A549 (cell line): ENCODE results near the gene KLF9. TPM values are rescaled to one million over a fixed set of nuclear protein-coding genes. Genes with fewer than 3 reads are reported as not detected.

Source experiments
- ATAC-seq, 2 experiments: fragments of 200-7000 bp in 1 of 2; fragments of >200 bp in 1 of 2; cut with Nextera tagmentation in 1 of 2; cut with Tn5 transposase in 1 of 2; 3 replicates each; pipeline versions ENCODE4 v1.8.0 to v1.9.1; 2018 to 2020; ENCODE audit warnings: mild to moderate bottlenecking in 1 of 2, moderate library complexity in 1 of 2
- CTCF ChIA-PET: fragments of 300-600 bp; sonication (Branson Sonifier 250); formaldehyde crosslinking; extraction: SDS; loops from one replicate; lab custom pipeline; 2021; ENCODE audit warnings: antibody characterized with exemption, inconsistent platforms; lab: Yijun Ruan, JAX
- POLR2A ChIA-PET: fragments of 350-600 bp; formaldehyde crosslinking; extraction: SDS; loops from one replicate; lab custom pipeline; 2021; ENCODE audit warnings: antibody characterized with exemption, inconsistent platforms; lab: Yijun Ruan, JAX
- DNase-seq, 2 experiments: peaks; one replicate each; pipeline versions ENCODE4 v3.0.0 to v3.0.0-alpha.2; 2011 to 2016; ENCODE audit warnings: low read depth in 1 of 2, low spot score in 1 of 2
- FAIRE-seq: peaks from 2 replicates; lab custom pipeline; 2011; peaks lifted over from hg19 to GRCh38; lab: Jason Lieb, UNC
- H3K27ac ChIP-seq, 2 experiments: fragments of >200 bp; sonication (Bioruptor Twin); formaldehyde crosslinking; 3 replicates each; pipeline ENCODE4 v1.5.1; 2016 to 2017
- H3K4me1 ChIP-seq: fragments of >200 bp; sonication (Bioruptor Twin); formaldehyde crosslinking; 3 replicates; pipeline ENCODE4 v1.6.1; 2016
- H3K4me2 ChIP-seq: fragments of >200 bp; sonication (Bioruptor Twin); formaldehyde crosslinking; 3 replicates; pipeline ENCODE4 v1.6.1; 2016
- H3K4me3 ChIP-seq: fragments of >200 bp; sonication (Bioruptor Twin); formaldehyde crosslinking; 3 replicates; pipeline ENCODE4 v1.5.1; 2016
- H3K9me3 ChIP-seq: fragments of >200 bp; sonication (Bioruptor Twin); formaldehyde crosslinking; 3 replicates; pipeline ENCODE4 v1.6.1; 2016
- BHLHE40 ChIP-seq: IDR thresholded peaks from 2 replicates; pipeline ENCODE4 v1.6.1; 2012; ENCODE audit warnings: low read depth, low read length, inconsistent platforms
- CBX2 ChIP-seq: fragments of 200-600 bp; sonication (generic); IDR thresholded peaks from 2 replicates; pipeline ENCODE4 v1.6.1; 2016; ENCODE audit warnings: low read depth, mild to moderate bottlenecking, borderline replicate concordance
- CEBPB ChIP-seq, 2 experiments: fragments of >200 bp in 1 of 2; sonication (Bioruptor Twin) in 1 of 2; formaldehyde crosslinking in 1 of 2; IDR thresholded peaks; 2 replicates each; pipeline ENCODE4 v1.6.1; 2012 to 2016
- EP300 ChIP-seq, 2 experiments: fragments of >200 bp; sonication (Bioruptor Twin); formaldehyde crosslinking; IDR thresholded peaks; 2 replicates in 1 of 2; 3 replicates in 1 of 2; pipeline ENCODE4 v1.6.1; 2016 to 2017
- FOSB ChIP-seq: fragments of 250-450 bp; sonication (Bioruptor Pico); IDR thresholded peaks from 2 replicates; pipeline ENCODE4 v1.5.0; 2020; ENCODE audit warnings: mild to moderate bottlenecking, moderate library complexity
- FOSL2 ChIP-seq, 2 experiments: fragments of 450-650 bp in 1 of 2; fragments of >200 bp in 1 of 2; sonication (Bioruptor Twin) in 1 of 2; formaldehyde crosslinking; IDR thresholded peaks; 2 replicates each; pipeline versions ENCODE4 v1.5.0 to v1.6.1; 2016 to 2020; ENCODE audit warnings: mild to moderate bottlenecking in 1 of 2, moderate library complexity in 1 of 2
- GATA3 ChIP-seq: IDR thresholded peaks from 2 replicates; pipeline ENCODE4 v1.6.1; 2012; ENCODE audit warnings: borderline replicate concordance
- HOXB13 ChIP-seq: fragments of 250-450 bp; sonication (Bioruptor Pico); IDR thresholded peaks from 2 replicates; pipeline ENCODE4 v1.5.0; 2020; ENCODE audit warnings: low read depth, mild to moderate bottlenecking, moderate library complexity
- JUNB ChIP-seq: fragments of >200 bp; sonication (Bioruptor Twin); formaldehyde crosslinking; IDR thresholded peaks from 2 replicates; pipeline ENCODE4 v1.6.1; 2016
- KDM1A ChIP-seq: fragments of 200-600 bp; sonication (generic); IDR thresholded peaks from 2 replicates; pipeline ENCODE4 v1.6.1; 2016; ENCODE audit warnings: low read depth, mild to moderate bottlenecking
- KDM5A ChIP-seq: fragments of 200-600 bp; sonication (generic); IDR thresholded peaks from 2 replicates; pipeline ENCODE4 v1.6.1; 2016; ENCODE audit warnings: antibody characterized with exemption, mild to moderate bottlenecking
- MAFK ChIP-seq: fragments of 450-650 bp; IDR thresholded peaks from 2 replicates; pipeline ENCODE4 v1.6.1; 2014; ENCODE audit not compliant: partially characterized antibody
- NPAS2 ChIP-seq: fragments of 250-450 bp; sonication (Bioruptor Pico); IDR thresholded peaks from 2 replicates; pipeline ENCODE4 v1.8.0; 2022; ENCODE audit warnings: mild to moderate bottlenecking, moderate library complexity, borderline replicate concordance
- NR3C1 ChIP-seq: fragments of >200 bp; sonication (Bioruptor Twin); formaldehyde crosslinking; IDR thresholded peaks from 3 replicates; pipeline ENCODE4 v1.6.1; 2017
- POLR2A ChIP-seq: IDR thresholded peaks from 2 replicates; pipeline ENCODE4 v1.6.1; 2012; ENCODE audit warnings: mild to moderate bottlenecking, low read length
- RAD21 ChIP-seq, 2 experiments: fragments of >200 bp in 1 of 2; sonication (Bioruptor Twin) in 1 of 2; formaldehyde crosslinking in 1 of 2; IDR thresholded peaks in 1 of 2; conservative IDR thresholded peaks in 1 of 2; 2 replicates in 1 of 2; 3 replicates in 1 of 2; pipeline ENCODE4 v1.6.1; 2012 to 2018; ENCODE audit warnings: inconsistent platforms in 1 of 2
- RARB ChIP-seq: fragments of 250-450 bp; sonication (Bioruptor Pico); IDR thresholded peaks from 2 replicates; pipeline ENCODE4 v1.8.0; 2021; ENCODE audit warnings: mild to moderate bottlenecking, moderate library complexity
- RFX5 ChIP-seq: fragments of 450-650 bp; IDR thresholded peaks from 2 replicates; pipeline ENCODE4 v1.7.1; 2014; ENCODE audit warnings: antibody characterized with exemption, mild to moderate bottlenecking, moderate library complexity
- SMC3 ChIP-seq: fragments of >200 bp; sonication (Bioruptor Twin); formaldehyde crosslinking; IDR thresholded peaks from 3 replicates; pipeline ENCODE4 v1.6.1; 2018; ENCODE audit warnings: inconsistent platforms
- TP53 ChIP-seq: fragments of 250-450 bp; sonication (Bioruptor Pico); IDR thresholded peaks from 2 replicates; pipeline ENCODE4 v1.5.0; 2021; ENCODE audit warnings: mild to moderate bottlenecking, moderate library complexity
- WGBS: methylation state at CpG from one replicate; pipeline ENCODE4 v1.1.6; 2017; ENCODE audit errors: missing lambda C conversion rate; 5-methylcytosine and 5-hydroxymethylcytosine counted together
- polyA plus RNA-seq, 4 experiments: library from polyadenylated mRNA; depleted of rRNA in 3 of 4; stranded (reverse); fragments of >200 nt; fragmentation: RNase III in 1 of 4; extraction: RNeasy Plus Mini Kit Qiagen cat#74134 plus additional on column Dnase treatment in 1 of 4; gene quantifications; 2 replicates in 3 of 4; 3 replicates in 1 of 4; pipeline ENCODE4 v1.2.3, GENCODE V29; 2011 to 2017
- TF ChIP-seq, protein P1 (sequence below): fragments of 450-650 bp; IDR thresholded peaks from 2 replicates; pipeline ENCODE4 v1.6.1; 2014; ENCODE audit warnings: antibody characterized with exemption
- TF ChIP-seq, protein P2 (sequence below): fragments of 150-350 bp; IDR thresholded peaks from 2 replicates; pipeline ENCODE4 v1.6.1; 2014; ENCODE audit warnings: low read depth, mild to moderate bottlenecking, low read length
- TF ChIP-seq, protein P3 (sequence below): fragments of 250-450 bp; sonication (Bioruptor Pico); IDR thresholded peaks from 2 replicates; pipeline ENCODE4 v1.5.0; 2021; ENCODE audit warnings: mild to moderate bottlenecking, moderate library complexity, borderline replicate concordance
- TF ChIP-seq, protein P4 (sequence below): IDR thresholded peaks from 2 replicates; pipeline ENCODE4 v1.6.1; 2012

The KLF9 gene
- polyA plus RNA-seq, 2 of the 4 experiments (the other 2 are of a cell fraction): 0.76 to 3.9 TPM

DNA sequence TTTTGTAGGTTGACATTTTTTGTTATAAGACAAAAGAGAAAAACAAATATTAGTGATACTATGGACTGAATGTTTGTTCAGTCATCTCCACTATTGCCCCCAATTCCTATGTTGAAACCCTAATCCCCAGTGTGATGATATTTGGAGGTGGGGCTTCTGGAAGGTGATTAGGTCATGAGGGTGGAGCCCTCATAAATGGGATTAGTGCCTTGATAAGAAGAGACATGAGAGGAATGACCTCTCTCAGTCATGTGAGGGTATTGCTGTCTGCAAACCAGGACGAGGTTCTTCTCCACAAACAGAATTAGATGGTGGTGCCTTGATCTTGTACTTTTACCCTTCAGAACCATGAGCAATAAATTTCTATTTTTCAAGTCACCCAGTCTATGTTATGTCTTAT, 34.5 kb upstream of the KLF9 start:
- no peak for TF ChIP-seq POLR2A
- no peak for TF ChIP-seq BHLHE40
- TF ChIP-seq, protein P1, sequence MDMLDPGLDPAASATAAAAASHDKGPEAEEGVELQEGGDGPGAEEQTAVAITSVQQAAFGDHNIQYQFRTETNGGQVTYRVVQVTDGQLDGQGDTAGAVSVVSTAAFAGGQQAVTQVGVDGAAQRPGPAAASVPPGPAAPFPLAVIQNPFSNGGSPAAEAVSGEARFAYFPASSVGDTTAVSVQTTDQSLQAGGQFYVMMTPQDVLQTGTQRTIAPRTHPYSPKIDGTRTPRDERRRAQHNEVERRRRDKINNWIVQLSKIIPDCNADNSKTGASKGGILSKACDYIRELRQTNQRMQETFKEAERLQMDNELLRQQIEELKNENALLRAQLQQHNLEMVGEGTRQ: no peak
- TF ChIP-seq, protein P2, sequence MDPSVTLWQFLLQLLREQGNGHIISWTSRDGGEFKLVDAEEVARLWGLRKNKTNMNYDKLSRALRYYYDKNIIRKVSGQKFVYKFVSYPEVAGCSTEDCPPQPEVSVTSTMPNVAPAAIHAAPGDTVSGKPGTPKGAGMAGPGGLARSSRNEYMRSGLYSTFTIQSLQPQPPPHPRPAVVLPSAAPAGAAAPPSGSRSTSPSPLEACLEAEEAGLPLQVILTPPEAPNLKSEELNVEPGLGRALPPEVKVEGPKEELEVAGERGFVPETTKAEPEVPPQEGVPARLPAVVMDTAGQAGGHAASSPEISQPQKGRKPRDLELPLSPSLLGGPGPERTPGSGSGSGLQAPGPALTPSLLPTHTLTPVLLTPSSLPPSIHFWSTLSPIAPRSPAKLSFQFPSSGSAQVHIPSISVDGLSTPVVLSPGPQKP: no peak
- TF ChIP-seq NR3C1: no peak
- H3K27ac ChIP-seq: no peak overlapping the region
- POLR2A ChIA-PET: no interaction called here
- no peak overlapping the region for H3K4me2 ChIP-seq
- no peak for FAIRE-seq
- CTCF ChIA-PET: no interaction called here
- WGBS: 35% methylated on average over 1 of the region's 1 CpG
- H3K4me3 ChIP-seq: no peak overlapping the region
- no peak for DNase-seq
- no peaks in the 10 kb centered on the region for H3K9me3 ChIP-seq
- ATAC-seq: no peak
- H3K4me1 ChIP-seq: no peaks in the 10 kb centered on the region

DNA sequence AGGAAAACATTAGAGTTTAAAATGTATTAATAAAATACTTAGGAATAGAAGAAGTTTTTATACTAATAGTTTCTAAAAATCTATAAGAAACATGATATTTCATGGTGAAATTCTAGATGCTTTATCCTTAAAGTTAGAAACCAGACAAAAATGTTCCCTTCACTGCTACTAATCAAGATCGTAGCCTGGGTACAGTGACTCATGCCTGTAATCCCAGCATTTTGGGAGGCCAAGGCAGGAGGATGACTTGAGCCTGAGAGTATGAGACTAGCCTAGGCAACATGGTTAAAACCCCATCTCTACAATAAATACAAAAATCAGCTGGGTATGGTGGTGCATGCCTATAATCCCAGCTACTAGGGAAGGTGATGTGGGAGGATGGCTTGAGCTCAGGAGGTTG, 30.4 kb upstream of the KLF9 start:
- Histone ChIP-seq H3K27ac (no peak overlapping the region), H3K4me2 (no peak overlapping the region), H3K4me3 (no peak overlapping the region), H3K9me3 (no peaks in the 10 kb centered on the region), H3K4me1 (peaks cover 10% of the 10 kb centered on the region)
- ChIA-PET CTCF (interaction anchor here (0.8 to 1.2 kb wide), 2 partner anchors 18 to 121 kb away, joined by 3 to 4 read pairs; no protein-coding TSS in a partner anchor), POLR2A (no interaction called here)
- WGBS: 59% methylated on average over 1 of the region's 1 CpG
- no peak for TF ChIP-seq TP53 (CRISPR knock-in tag)
- no peak for TF ChIP-seq RARB
- TF ChIP-seq RAD21 (conservative IDR thresholded peaks at IDR 0.05 in 1 of 2, IDR thresholded peaks at IDR 0.05 in 1 of 2): no peak
- no peak for TF ChIP-seq CBX2
- TF ChIP-seq FOSB: no peak
- DNase-seq: no peak
- no peak for ATAC-seq
- FAIRE-seq: no peak

DNA sequence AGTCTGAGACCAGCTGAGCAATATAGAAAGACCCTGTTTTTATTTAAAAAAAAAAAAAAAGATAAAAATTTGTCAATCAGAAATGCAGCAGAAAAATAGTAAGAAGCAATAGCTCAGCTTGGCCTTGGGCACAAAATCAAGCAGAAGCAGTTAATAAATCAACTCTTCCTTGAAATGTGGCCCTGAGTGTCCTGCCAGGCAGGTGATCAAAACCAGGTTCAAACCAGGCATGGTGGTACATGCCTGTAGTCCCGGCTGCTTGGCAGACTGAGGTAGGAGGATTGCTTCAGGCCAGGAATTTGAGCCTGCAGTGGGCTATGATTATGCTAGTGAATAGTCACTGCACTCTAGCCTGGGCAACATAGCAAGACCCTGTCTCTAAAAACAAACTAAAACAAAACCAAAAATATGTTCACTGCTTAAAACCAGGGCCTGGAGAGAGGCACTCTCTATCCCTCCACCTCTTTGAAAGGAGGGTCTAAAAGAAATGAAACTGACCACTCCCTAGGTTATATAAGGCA, 27.9 kb upstream of the KLF9 start:
- CTCF ChIA-PET: no interaction called here

More for the DNA sequence above, 27.9 kb upstream of the KLF9 start:
- POLR2A ChIA-PET: interaction anchor here (0.6 kb wide), 1 partner anchor 22 kb away, joined by 3 read pairs; no protein-coding TSS in a partner anchor
- Histone ChIP-seq H3K27ac (no peak overlapping the region; a peak in 1 of 6 replicates), H3K4me2 (no peak overlapping the region), H3K4me3 (no peak overlapping the region), H3K9me3 (no peaks in the 10 kb centered on the region), H3K4me1 (peaks cover 32% of the 10 kb centered on the region)
- ATAC-seq: no peak
- FAIRE-seq: no peak
- no peak for DNase-seq
- 78% methylated on average over 1 of the region's 1 CpG for WGBS
- TF ChIP-seq RAD21 (conservative IDR thresholded peaks at IDR 0.05 in 1 of 2, IDR thresholded peaks at IDR 0.05 in 1 of 2): no peak
- TF ChIP-seq JUNB: no peak
- no peak for TF ChIP-seq HOXB13 (CRISPR knock-in tag)
- TF ChIP-seq KDM5A: no peak
- no peak for TF ChIP-seq EP300 (IDR thresholded peaks at IDR 0.05)
- TF ChIP-seq FOSB: no peak
- TF ChIP-seq, protein P3, sequence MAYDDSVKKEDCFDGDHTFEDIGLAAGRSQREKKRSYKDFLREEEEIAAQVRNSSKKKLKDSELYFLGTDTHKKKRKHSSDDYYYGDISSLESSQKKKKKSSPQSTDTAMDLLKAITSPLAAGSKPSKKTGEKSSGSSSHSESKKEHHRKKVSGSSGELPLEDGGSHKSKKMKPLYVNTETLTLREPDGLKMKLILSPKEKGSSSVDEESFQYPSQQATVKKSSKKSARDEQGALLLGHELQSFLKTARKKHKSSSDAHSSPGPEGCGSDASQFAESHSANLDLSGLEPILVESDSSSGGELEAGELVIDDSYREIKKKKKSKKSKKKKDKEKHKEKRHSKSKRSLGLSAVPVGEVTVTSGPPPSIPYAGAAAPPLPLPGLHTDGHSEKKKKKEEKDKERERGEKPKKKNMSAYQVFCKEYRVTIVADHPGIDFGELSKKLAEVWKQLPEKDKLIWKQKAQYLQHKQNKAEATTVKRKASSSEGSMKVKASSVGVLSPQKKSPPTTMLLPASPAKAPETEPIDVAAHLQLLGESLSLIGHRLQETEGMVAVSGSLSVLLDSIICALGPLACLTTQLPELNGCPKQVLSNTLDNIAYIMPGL: no peak
- TF ChIP-seq SMC3: no peak
- TF ChIP-seq, protein P4, sequence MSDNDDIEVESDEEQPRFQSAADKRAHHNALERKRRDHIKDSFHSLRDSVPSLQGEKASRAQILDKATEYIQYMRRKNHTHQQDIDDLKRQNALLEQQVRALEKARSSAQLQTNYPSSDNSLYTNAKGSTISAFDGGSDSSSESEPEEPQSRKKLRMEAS: no peak
- no peak for TF ChIP-seq RFX5
- TF ChIP-seq CEBPB (IDR thresholded peaks at IDR 0.05): no peak
- TF ChIP-seq FOSL2 (IDR thresholded peaks at IDR 0.05): no peak
- TF ChIP-seq FOSL2 (CRISPR knock-in tag; IDR thresholded peaks at IDR 0.05): no peak
- no peak for TF ChIP-seq TP53 (CRISPR knock-in tag)
- TF ChIP-seq GATA3: no peak
- TF ChIP-seq NPAS2 (CRISPR knock-in tag): no peak
- no peak for TF ChIP-seq MAFK
- TF ChIP-seq KDM1A: no peak
- TF ChIP-seq CBX2: no peak
